B cell (primary cell): ENCODE results near the gene PTPRT. TPM values are rescaled to one million over a fixed set of nuclear protein-coding genes. Genes with fewer than 3 reads are reported as not detected.

Experiments used
- ATAC-seq: fragments of 200-7000 bp; cut with Tn5 transposase; one replicate; pipeline ENCODE4 v1.10.0; 2021; ENCODE audit warnings: low read depth, mild to moderate bottlenecking, moderate number of reproducible peaks, moderate library complexity
- CTCF ChIA-PET: fragments of 350-600 bp; sonication (Branson Sonifier 250); formaldehyde crosslinking; loops from one replicate; lab custom pipeline; 2021; ENCODE audit warnings: antibody characterized with exemption, inconsistent platforms; lab: Charles Lee
- POLR2A ChIA-PET: fragments of 350-600 bp; sonication (Branson Sonifier 250); formaldehyde crosslinking; loops from one replicate; lab custom pipeline; 2021; ENCODE audit warnings: antibody characterized with exemption; lab: Charles Lee
- DNase-seq: peaks from one replicate; pipeline ENCODE4 v3.0.0; 2013
- H2AFZ ChIP-seq: 2 replicates; pipeline ENCODE4 v1.6.1; 2012; ENCODE audit warnings: mild to moderate bottlenecking, low read depth, low read length; ENCODE audit not compliant: insufficient read depth, poor library complexity, severe bottlenecking
- H3K27ac ChIP-seq, 2 donors: 1 replicate in 1 of 2; 2 replicates in 1 of 2; pipeline ENCODE4 v1.5.1; 2012 to 2013; ENCODE audit warnings: low read length in 2 of 2, mild to moderate bottlenecking in 2 of 2, moderate library complexity in 1 of 2
- H3K27me3 ChIP-seq, 4 experiments: fragments of 200-600 bp in 1 of 4; sonication (generic) in 1 of 4; replicated peaks in 1 of 4; 1 replicate in 2 of 4; 2 replicates in 2 of 4; pipeline versions ENCODE4 v1.6.1 to v1.7.0; 2013 to 2016; ENCODE audit warnings: low read length in 3 of 4, mild to moderate bottlenecking in 2 of 4, mixed read lengths in 1 of 4, moderate library complexity in 1 of 4; ENCODE audit not compliant: insufficient read depth in 4 of 4, control insufficient read depth in 3 of 4; ENCODE audit errors: control extremely low read depth in 1 of 4
- H3K36me3 ChIP-seq, 2 experiments: replicated peaks in 1 of 2; 1 replicate in 1 of 2; 2 replicates in 1 of 2; pipeline versions ENCODE4 v1.6.1 to v1.7.1; 2013; ENCODE audit warnings: low read length in 1 of 2; ENCODE audit not compliant: insufficient read depth in 2 of 2, control insufficient read depth in 1 of 2; ENCODE audit errors: control extremely low read depth in 1 of 2, extremely low read depth in 1 of 2
- H3K4me1 ChIP-seq, 2 donors: fragments of 200-600 bp in 1 of 2; sonication (generic) in 1 of 2; 1 replicate in 1 of 2; 2 replicates in 1 of 2; pipeline versions ENCODE4 v1.5.1 to v1.6.1; 2013 to 2017; ENCODE audit warnings: low read length in 2 of 2; ENCODE audit not compliant: control insufficient read depth in 2 of 2, insufficient read depth in 2 of 2
- H3K4me2 ChIP-seq: replicated peaks from 2 replicates; pipeline ENCODE3; 2012; ENCODE audit warnings: mild to moderate bottlenecking, low read depth, low read length; ENCODE audit not compliant: poor library complexity, severe bottlenecking
- H3K4me3 ChIP-seq, 5 experiments: fragments of 200-600 bp in 1 of 5; sonication (generic) in 1 of 5; 1 replicate in 3 of 5; 2 replicates in 2 of 5; pipeline versions ENCODE4 v1.5.1 to v1.7.0; 2011 to 2016; ENCODE audit warnings: low read length in 4 of 5, mild to moderate bottlenecking in 4 of 5, low read depth in 2 of 5, control low read depth in 1 of 5, moderate library complexity in 1 of 5; ENCODE audit not compliant: insufficient read depth in 1 of 5; ENCODE audit errors: control extremely low read depth in 1 of 5, extremely low read depth in 1 of 5
- H3K79me2 ChIP-seq: fragments of 200-600 bp; sonication (generic); one replicate; pipeline ENCODE4 v1.6.0; 2016; ENCODE audit warnings: low read length; ENCODE audit not compliant: control insufficient read depth, insufficient read depth
- H3K9ac ChIP-seq: fragments of 200-600 bp; sonication (generic); 2 replicates; pipeline ENCODE4 v1.6.1; 2017; ENCODE audit warnings: mild to moderate bottlenecking, low read length, moderate library complexity
- H3K9me3 ChIP-seq, 3 donors: one replicate each; pipeline versions ENCODE4 v1.6.1 to v1.7.1; 2013; ENCODE audit warnings: low read length in 2 of 3; ENCODE audit not compliant: control insufficient read depth in 2 of 3, insufficient read depth in 1 of 3; ENCODE audit errors: control extremely low read depth in 1 of 3
- H4K20me1 ChIP-seq: 2 replicates; pipeline ENCODE4 v1.6.0; 2012; ENCODE audit warnings: mild to moderate bottlenecking, low read length; ENCODE audit not compliant: insufficient read depth, control insufficient read depth, poor library complexity, severe bottlenecking
- H3K27ac Mint-ChIP-seq: one replicate; pipeline ENCODE4 v1.8.0; 2021; ENCODE audit warnings: mixed read lengths
- H3K27me3 Mint-ChIP-seq: one replicate; pipeline ENCODE4 v1.8.0; 2021; ENCODE audit warnings: mixed read lengths
- H3K4me1 Mint-ChIP-seq: one replicate; pipeline ENCODE4 v1.8.0; 2021; ENCODE audit warnings: mixed read lengths
- H3K4me3 Mint-ChIP-seq: one replicate; pipeline ENCODE4 v1.8.0; 2021; ENCODE audit warnings: mixed read lengths
- H3K9me3 Mint-ChIP-seq: one replicate; pipeline ENCODE4 v1.8.0; 2022; ENCODE audit warnings: mixed read lengths; ENCODE audit not compliant: insufficient read depth
- EZH2 ChIP-seq: IDR thresholded peaks from 2 replicates; pipeline ENCODE4 v1.6.1; 2012; ENCODE audit warnings: borderline replicate concordance, low read depth, mild to moderate bottlenecking, moderate library complexity, low read length; ENCODE audit not compliant: insufficient read depth, poor library complexity, severe bottlenecking
- WGBS: methylation state at CpG from one replicate; pipeline ENCODE4 v1.1.5; 2013; ENCODE audit warnings: missing lambda C conversion rate; ENCODE audit not compliant: insufficient coverage; 5-methylcytosine and 5-hydroxymethylcytosine counted together
- intact Hi-C: fragments of 100-400 bp; cut with micrococcal nuclease; formaldehyde crosslinking; loops from one replicate; pipeline ENCODE4 v1.10.0; 2022
- polyA plus RNA-seq: library from polyadenylated mRNA; depleted of rRNA; stranded (reverse); fragments of >200 nt; gene quantifications from 2 replicates; pipeline ENCODE4 v1.2.3, GENCODE V29; 2012
- total RNA-seq, 2 donors: library from RNA; stranded (reverse); fragments of 120-200 nt in 1 of 2; gene quantifications; 1 replicate in 1 of 2; 2 replicates in 1 of 2; pipeline versions ENCODE4 v1.2.3 to v1.2.4, GENCODE V29; 2013 to 2022
- TF ChIP-seq, protein P1 (sequence below): fragments of 200-600 bp; IDR thresholded peaks from one replicate; pipeline ENCODE4 v1.8.0; 2022; ENCODE audit warnings: antibody characterized with exemption, mild to moderate bottlenecking

The PTPRT gene
- total and polyA plus RNA-seq, 2 donors (not counting 1 experiment from before 2014, with no cell fraction given), result not detected

DNA sequence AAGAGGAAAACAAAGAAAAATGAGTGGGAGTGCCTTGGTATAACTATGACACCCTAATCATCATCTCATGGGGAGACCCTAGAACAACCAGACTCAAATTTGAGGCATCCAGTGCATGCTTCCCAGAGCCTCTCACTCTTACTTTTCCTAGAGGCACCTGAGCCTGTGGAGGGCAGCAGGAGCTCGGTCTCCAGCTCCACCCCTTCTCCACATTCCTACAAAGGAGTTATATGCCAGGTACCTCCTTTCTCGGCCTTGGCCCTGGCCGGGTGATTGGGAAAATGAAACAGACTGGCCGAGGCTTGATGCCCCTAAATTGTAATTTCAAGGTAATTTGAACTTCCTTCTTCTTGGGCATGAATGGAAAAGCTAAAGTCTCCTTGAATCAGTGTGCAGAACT, 810.3 kb downstream of the PTPRT start:
- H3K4me2 ChIP-seq, result no peak overlapping the region
- intact Hi-C loops, result no loop called here
- no peaks in the 10 kb centered on the region for H3K36me3 ChIP-seq
- no peak overlapping the region for H2AFZ ChIP-seq
- no peaks in the 10 kb centered on the region for H3K27me3 Mint-ChIP-seq
- CTCF ChIA-PET, result no interaction called here
- H3K4me1 Mint-ChIP-seq, result no peaks in the 10 kb centered on the region
- no peaks in the 10 kb centered on the region for H3K27me3 ChIP-seq
- H3K79me2 ChIP-seq, result no peaks in the 10 kb centered on the region
- ATAC-seq, result no peak
- H3K4me3 ChIP-seq, result no peak overlapping the region
- no peak overlapping the region for H3K27ac Mint-ChIP-seq
- H3K27ac ChIP-seq, result no peak overlapping the region
- H3K4me1 ChIP-seq, result no peaks in the 10 kb centered on the region
- 80% methylated on average over 4 of the region's 4 CpGs for WGBS
- H3K9me3 ChIP-seq, result no peaks in the 10 kb centered on the region
- no peak overlapping the region for H3K4me3 Mint-ChIP-seq
- H3K9ac ChIP-seq, result no peak overlapping the region
- H4K20me1 ChIP-seq, result no peaks in the 10 kb centered on the region
- DNase-seq, result no peak
- TF ChIP-seq, protein P1, sequence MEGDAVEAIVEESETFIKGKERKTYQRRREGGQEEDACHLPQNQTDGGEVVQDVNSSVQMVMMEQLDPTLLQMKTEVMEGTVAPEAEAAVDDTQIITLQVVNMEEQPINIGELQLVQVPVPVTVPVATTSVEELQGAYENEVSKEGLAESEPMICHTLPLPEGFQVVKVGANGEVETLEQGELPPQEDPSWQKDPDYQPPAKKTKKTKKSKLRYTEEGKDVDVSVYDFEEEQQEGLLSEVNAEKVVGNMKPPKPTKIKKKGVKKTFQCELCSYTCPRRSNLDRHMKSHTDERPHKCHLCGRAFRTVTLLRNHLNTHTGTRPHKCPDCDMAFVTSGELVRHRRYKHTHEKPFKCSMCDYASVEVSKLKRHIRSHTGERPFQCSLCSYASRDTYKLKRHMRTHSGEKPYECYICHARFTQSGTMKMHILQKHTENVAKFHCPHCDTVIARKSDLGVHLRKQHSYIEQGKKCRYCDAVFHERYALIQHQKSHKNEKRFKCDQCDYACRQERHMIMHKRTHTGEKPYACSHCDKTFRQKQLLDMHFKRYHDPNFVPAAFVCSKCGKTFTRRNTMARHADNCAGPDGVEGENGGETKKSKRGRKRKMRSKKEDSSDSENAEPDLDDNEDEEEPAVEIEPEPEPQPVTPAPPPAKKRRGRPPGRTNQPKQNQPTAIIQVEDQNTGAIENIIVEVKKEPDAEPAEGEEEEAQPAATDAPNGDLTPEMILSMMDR, result no peak
- no peak for TF ChIP-seq EZH2
- POLR2A ChIA-PET, result no interaction called here
- no peaks in the 10 kb centered on the region for H3K9me3 Mint-ChIP-seq

DNA sequence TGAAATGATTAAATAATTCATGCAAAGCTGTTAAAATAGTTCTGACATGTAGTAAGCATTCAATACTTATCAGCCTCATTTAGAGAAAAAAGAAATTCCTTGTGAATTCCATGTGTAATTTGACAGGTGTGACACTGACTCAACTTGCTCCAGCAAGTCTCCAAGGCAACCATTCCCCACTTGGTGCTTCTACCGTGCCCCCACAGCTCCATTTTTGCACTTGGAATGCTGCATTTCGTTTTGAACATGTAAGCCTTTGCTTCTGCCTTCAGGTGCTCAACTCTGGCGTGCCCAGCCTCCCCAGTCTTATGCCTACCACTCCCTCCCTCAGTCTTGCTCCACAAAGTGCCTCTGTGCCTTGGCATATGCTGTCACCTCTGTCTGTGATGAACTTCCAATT, 810.9 kb downstream of the PTPRT start:
- Mint-ChIP-seq H3K27me3 (no peaks in the 10 kb centered on the region), H3K4me1 (no peaks in the 10 kb centered on the region), H3K9me3 (no peaks in the 10 kb centered on the region), H3K27ac (no peak overlapping the region), H3K4me3 (no peak overlapping the region)
- no peaks in the 10 kb centered on the region for H3K4me1 ChIP-seq
- no peak overlapping the region for H3K4me3 ChIP-seq
- intact Hi-C loops, result no loop called here
- H4K20me1 ChIP-seq, result no peaks in the 10 kb centered on the region
- H3K9me3 ChIP-seq, result no peaks in the 10 kb centered on the region
- no peak for ATAC-seq
- DNase-seq, result no peak
- no peak overlapping the region for H3K4me2 ChIP-seq
- no peaks in the 10 kb centered on the region for H3K79me2 ChIP-seq
- ChIA-PET CTCF (no interaction called here), POLR2A (no interaction called here)
- no peak overlapping the region for H2AFZ ChIP-seq
- TF ChIP-seq EZH2, result no peak
- TF ChIP-seq, protein P1, result no peak
- no peak overlapping the region for H3K27ac ChIP-seq
- no peaks in the 10 kb centered on the region for H3K27me3 ChIP-seq
- no peak overlapping the region for H3K9ac ChIP-seq
- 65% methylated on average over 3 of the region's 3 CpGs for WGBS
- no peaks in the 10 kb centered on the region for H3K36me3 ChIP-seq
